ENCODE data around the gene PGM5.
A peak's percentile ranks its signal among the peaks of the same experiment; 100 is the strongest.

PGM5 gene

GRCh38 chr9:68541568-68541967, 185.2 kb downstream of the PGM5 start:
- no peak for DNase-seq

- DNase-seq: no peak
Measured at GRCh38 chr9:68545033-68545705, 188.8 kb downstream of the PGM5 start.

GRCh38 chr9:68546596-68547390, 190.4 kb downstream of the PGM5 start:
- no peak for DNase-seq

GRCh38 chr9:68547417-68547816, 191.0 kb downstream of the PGM5 start:
- no peak for DNase-seq

GRCh38 chr9:68548241-68548640, 191.8 kb downstream of the PGM5 start:
- no peak for DNase-seq

GRCh38 chr9:68551191-68551590, 194.8 kb downstream of the PGM5 start:
- no peak for DNase-seq

- DNase-seq: no peak
Measured at GRCh38 chr9:68552700-68553476, 196.5 kb downstream of the PGM5 start.

GRCh38 chr9:68555437-68556150, 199.2 kb downstream of the PGM5 start:
- DNase-seq: no peak

GRCh38 chr9:68558545-68558944, 202.1 kb downstream of the PGM5 start:
- no peak for DNase-seq

GRCh38 chr9:68560071-68560844, 203.8 kb downstream of the PGM5 start:
- DNase-seq: peak; percentile 77

- no peak for DNase-seq
Measured at GRCh38 chr9:68562461-68562860, 206.1 kb downstream of the PGM5 start.

- no peak for DNase-seq
Measured at GRCh38 chr9:68567565-68567964, 211.2 kb downstream of the PGM5 start.

- no peak for DNase-seq
Measured at GRCh38 chr9:68574150-68574549, 217.7 kb downstream of the PGM5 start.

- DNase-seq: no peak
Measured at GRCh38 chr9:68575817-68576216, 219.4 kb downstream of the PGM5 start.

- DNase-seq: no peak
Measured at GRCh38 chr9:68577774-68578591, 221.6 kb downstream of the PGM5 start.

Data from activated CD8-positive, alpha-beta memory T cell treated with anti-CD3 and anti-CD28 coated beads for 24 hours (primary cell).